ENCODE results near the gene MYT1.

The MYT1 gene

DNA sequence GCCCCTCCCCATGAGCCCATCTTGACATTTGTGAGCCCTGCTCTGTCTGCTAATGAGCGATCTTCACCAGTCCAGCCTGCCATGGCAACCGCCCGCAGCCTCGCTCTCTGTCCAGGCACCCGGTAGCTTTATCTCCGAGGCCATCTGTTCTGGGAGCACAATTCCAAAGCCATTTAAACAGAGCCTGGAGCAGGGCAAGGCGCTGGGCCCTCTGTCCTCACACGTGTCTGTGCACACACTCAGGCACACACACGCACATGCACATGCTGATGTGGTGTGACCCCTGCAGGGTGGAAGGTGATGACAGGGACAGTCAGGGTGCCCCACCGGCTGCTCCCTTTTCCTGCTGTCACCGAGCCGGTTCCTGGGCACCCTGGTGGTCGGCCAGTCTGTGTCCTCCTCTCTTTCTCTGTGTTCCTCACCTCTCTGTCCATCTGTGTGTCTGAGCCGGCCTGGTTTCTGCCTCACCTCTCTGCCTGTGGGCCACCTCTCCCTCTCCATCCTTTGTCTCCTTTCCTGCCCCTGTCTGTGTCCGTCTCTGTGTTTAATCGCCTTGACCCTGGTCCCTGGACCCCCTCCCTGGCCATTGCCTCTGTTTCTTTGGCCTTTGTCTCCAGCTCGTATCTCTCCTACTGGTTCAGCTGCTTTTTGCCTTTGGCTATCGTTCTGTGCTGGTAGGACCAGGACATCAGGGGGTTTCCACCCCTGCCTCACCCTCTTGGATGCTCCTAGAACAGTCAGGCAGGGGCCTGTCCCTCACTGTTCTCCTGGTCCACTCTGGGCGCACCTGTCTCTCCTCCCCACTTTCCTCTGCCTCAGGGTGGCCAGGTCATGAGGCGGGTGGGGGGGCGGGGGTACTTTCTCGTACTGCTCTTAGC lies 8.8 kb upstream of the MYT1 start:
- TF ChIP-seq, protein P1, sequence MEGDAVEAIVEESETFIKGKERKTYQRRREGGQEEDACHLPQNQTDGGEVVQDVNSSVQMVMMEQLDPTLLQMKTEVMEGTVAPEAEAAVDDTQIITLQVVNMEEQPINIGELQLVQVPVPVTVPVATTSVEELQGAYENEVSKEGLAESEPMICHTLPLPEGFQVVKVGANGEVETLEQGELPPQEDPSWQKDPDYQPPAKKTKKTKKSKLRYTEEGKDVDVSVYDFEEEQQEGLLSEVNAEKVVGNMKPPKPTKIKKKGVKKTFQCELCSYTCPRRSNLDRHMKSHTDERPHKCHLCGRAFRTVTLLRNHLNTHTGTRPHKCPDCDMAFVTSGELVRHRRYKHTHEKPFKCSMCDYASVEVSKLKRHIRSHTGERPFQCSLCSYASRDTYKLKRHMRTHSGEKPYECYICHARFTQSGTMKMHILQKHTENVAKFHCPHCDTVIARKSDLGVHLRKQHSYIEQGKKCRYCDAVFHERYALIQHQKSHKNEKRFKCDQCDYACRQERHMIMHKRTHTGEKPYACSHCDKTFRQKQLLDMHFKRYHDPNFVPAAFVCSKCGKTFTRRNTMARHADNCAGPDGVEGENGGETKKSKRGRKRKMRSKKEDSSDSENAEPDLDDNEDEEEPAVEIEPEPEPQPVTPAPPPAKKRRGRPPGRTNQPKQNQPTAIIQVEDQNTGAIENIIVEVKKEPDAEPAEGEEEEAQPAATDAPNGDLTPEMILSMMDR (conservative IDR thresholded peaks at IDR 0.05; ENCODE audit: control insufficient read depth, insufficient read depth, low read depth, low read length), result no peak
- no peak for DNase-seq (ENCODE audit: low read depth)
- no peak overlapping the region for H3K4me3 ChIP-seq (ENCODE audit: control insufficient read depth, low read depth, low read length)

DNA sequence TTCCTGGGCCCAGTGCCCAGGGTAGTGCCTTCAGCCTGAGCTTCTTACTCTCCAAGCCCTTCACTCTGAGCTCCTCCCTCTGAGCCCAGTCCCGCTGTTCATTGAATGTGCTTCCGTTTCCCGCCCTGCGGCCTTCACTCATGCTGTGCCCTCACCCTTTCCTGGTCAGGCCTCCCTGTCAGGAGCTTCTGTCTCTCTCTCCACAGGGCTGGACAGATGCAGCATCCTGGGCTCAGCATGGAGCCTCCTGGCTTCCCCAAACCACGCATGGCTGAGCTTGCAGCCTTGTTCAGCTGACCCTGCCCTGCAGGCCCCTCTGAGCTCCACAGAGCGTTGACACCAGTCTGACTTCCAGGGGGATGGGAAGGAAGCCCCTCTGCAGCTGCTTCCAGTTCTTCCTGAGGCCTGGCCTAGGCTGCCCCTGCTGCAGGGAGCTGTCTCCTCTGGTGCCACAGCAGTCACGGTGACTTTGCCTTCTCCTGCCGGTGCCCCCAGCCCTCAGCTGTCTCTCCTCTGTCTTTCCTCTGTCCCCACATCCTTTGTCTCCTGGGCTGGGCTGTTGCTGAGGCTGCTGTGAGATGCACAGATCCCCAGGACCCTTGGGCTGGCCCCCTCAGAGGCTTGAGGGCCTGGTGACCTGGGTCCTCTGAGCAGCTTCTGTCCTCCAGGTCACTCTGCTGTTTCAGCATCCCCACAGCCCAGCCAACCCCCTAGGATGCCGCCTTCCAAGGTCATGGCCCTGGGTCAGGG lies 7.9 kb upstream of the MYT1 start:
- TF ChIP-seq, protein P1 (conservative IDR thresholded peaks at IDR 0.05; ENCODE audit: control insufficient read depth, insufficient read depth, low read depth, low read length), result no peak
- no peak for DNase-seq (ENCODE audit: low read depth)

DNA sequence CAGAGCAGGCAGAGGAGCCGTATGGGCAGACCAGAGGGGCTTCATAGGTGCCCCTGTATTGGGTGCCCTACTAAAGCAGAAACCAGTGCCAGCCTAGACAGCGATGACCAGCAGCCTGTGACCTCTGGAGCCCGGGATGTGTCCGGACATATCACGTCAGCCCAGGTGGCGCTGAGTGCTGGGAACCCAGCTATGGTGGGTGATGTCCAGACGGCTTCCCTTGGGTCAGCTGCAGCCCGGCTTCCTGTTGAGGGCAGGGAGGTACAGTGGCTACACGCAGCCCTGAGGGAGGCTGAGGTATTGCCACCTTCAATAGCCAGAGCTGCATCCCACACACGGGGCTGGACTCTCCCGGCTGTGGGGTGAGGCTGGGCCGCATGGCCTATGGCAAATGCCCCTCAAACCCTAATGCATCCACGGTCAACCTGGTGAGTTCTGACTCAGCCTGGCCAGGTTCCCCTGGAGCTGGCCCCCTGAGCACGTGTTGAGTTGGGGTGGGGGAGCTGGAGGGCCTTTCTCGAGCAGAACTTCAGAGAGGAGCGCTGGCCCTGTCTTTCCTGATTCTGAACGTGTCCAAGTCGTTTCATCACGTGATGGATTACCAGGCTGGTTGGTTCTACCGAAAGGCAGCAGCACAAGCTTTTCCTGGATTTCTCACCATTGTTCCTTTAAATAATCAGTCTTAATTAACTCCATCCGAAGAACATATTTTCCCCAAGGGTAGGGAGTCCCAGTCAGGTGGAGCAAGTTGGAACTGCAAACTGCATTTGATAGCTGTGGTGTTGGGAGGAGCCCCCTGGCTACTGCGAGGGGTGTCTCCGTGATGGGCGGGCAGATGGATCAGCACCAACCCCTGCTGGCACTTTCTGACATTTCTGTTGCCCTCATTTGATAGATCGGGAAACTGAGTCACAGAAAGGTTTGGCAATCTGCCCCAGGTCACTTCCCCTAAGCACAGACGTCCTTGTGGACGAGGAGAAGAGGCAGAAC lies 7.1 kb upstream of the MYT1 start:
- DNase-seq (ENCODE audit: low read depth), result no peak
- H3K4me3 ChIP-seq (ENCODE audit: control insufficient read depth, low read depth, low read length), result no peak overlapping the region
- TF ChIP-seq, protein P1 (conservative IDR thresholded peaks at IDR 0.05; ENCODE audit: control insufficient read depth, insufficient read depth, low read depth, low read length), result no peak

More for the DNA sequence above, 7.9 kb upstream of the MYT1 start:
- no peak overlapping the region for H3K4me3 ChIP-seq (ENCODE audit: control insufficient read depth, low read depth, low read length)

DNA sequence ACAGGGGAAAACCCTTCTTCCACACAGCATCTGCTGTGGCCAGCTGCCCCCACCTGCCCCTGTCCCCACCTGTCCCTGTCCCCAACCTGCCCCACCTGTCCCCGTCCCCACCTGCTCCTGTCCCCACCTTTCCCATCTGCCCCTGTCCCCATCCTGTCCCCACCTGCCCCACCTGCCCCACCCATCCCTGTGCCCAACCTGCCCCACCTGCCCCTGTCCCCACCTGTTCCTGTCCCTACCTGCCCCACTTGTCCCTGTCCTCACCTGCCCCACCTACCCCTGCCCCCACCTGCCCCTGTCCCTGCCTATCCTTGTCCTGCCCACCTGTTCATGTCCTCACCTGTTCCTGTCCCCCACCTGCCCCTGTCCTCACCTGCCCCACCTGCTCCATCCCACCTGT lies 6.4 kb upstream of the MYT1 start:
- DNase-seq (ENCODE audit: low read depth), result no peak
- TF ChIP-seq, protein P1 (conservative IDR thresholded peaks at IDR 0.05; ENCODE audit: control insufficient read depth, insufficient read depth, low read depth, low read length), result no peak
- H3K4me3 ChIP-seq (ENCODE audit: control insufficient read depth, low read depth, low read length), result no peak overlapping the region

DNA sequence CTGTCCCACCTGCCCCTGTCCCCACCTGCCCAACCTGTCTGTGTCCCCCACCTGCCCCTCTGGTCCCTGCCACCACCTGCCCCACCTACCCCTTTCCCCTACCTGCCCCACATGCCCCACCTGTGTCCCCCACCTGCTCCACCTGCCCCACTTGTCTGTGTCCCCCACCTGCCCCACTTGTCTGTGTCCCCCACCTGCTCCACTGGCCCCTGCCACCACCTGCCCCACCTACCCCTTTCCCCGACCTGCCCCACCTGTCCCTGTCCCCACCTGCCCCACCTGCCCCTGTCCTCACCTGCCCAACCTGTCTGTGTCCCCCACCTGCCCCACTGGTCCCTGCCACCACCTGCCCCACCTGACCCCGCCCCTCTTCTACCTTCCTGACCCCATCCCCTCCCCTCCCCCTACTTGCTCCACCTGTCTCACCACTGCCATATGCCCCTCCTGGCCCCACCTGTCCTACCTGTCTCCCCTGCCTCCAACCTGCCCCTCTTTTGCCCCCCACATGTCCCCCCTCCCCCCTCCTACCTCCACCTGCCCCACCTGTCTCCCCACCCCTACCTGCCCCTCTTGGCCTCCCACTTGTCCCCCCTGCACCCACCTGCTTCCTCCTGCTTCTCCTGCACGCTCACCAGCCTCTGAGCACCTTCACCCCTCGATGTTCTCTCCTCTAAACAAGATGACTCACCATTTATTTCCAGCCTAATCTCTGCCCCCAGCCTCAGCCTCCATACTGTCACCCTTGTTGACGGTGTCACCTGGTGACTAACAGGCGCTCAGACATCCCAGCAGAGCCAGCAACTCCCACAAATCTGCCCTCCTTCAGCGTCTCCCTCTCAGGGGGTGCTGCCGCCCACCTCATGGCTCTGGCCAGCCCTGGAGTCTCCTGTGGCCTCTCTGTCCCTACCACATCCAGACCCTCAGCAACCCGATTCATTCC lies 5.6 kb upstream of the MYT1 start:
- DNase-seq (ENCODE audit: low read depth), result no peak
- H3K4me3 ChIP-seq (ENCODE audit: control insufficient read depth, low read depth, low read length), result no peak overlapping the region
- TF ChIP-seq, protein P1 (conservative IDR thresholded peaks at IDR 0.05; ENCODE audit: control insufficient read depth, insufficient read depth, low read depth, low read length), result no peak

Data from fibroblast of mammary gland (primary cell).